ENCODE data around the gene GRAMD4.
"Not testable (repeated sequence)": the region's sequence is repeated elsewhere in the genome, so short reads cannot be mapped to it uniquely, and the experiment has no call there.

GRAMD4 gene

DNA sequence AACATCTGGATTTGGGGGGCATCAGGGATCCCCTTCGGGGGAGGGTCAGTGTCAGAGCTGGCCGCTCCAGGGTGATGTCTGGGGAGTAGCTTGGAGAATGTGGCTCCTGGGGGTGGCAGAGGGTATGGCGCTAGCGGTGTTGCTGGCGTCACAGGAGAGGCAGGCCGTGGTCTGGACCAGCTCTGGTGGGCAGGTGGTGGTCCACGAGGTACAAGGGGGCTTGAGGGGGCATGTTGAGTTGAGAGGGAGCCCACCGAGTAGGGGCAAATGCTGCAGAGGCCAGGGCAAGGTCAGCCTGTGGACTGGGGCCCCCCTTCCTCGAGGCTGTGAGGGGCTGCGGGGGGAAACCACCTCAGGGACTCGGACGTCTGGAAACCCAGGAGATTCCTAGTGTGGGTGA is 8.6 kb downstream of the GRAMD4 start:
- H3K9me3 Mint-ChIP-seq, result no peaks in the 10 kb centered on the region
- H3K4me3 Mint-ChIP-seq, result no peak overlapping the region
- H3K27me3 Mint-ChIP-seq (ENCODE audit: low read depth), result no peaks in the 10 kb centered on the region
- H3K4me1 Mint-ChIP-seq (ENCODE audit: low read depth), result no peaks in the 10 kb centered on the region
- H3K27ac Mint-ChIP-seq, result no peak overlapping the region
- no peaks in the 10 kb centered on the region for H3K36me3 Mint-ChIP-seq (ENCODE audit: low read depth)

DNA sequence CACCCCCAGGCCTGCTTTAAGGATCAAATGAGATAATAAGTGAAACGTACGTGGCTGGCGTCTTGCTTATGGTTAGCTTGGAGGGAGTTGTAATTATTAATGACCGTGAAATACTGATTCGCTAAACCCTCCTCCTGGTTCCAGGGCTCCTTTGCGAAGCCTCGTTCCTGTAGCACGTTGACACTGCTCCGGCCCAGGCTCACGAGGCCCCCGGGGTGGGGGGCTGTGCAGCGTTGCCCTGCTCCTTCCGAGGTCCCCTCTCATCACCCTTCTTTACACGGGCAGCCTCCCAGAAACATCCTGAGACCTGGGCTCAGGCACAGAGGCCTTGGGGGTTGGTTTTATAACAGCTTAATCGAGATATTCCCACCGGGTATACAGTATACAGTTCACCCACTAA is 9.1 kb downstream of the GRAMD4 start:
- Mint-ChIP-seq H3K4me3 (no peak overlapping the region), H3K27me3 (ENCODE audit: low read depth) (no peaks in the 10 kb centered on the region), H3K36me3 (ENCODE audit: low read depth) (no peaks in the 10 kb centered on the region), H3K27ac (no peak overlapping the region), H3K4me1 (ENCODE audit: low read depth) (no peaks in the 10 kb centered on the region), H3K9me3 (no peaks in the 10 kb centered on the region)

DNA sequence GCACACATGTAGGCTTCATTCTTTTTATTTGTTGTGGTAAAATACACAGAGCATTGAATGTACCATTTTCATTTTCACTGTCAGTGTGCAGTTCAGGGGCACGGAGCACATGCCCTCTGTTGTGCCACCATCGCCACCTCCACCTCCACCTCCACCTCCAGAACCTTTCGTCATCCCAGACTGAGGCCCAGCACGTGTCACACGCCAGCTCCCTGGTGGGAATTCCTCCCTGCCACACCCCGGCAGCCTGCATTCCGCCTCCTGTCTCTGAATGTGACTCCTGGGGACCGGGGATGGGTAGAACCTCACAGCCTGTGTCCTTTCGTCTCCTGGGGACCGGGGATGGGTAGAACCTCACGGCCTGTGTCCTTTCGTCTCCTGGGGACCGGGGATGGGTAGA is 10.9 kb downstream of the GRAMD4 start:
- Mint-ChIP-seq H3K4me3 (no peak overlapping the region), H3K9me3 (no peaks in the 10 kb centered on the region), H3K36me3 (ENCODE audit: low read depth) (no peaks in the 10 kb centered on the region), H3K4me1 (ENCODE audit: low read depth) (no peaks in the 10 kb centered on the region), H3K27me3 (ENCODE audit: low read depth) (no peaks in the 10 kb centered on the region), H3K27ac (no peak overlapping the region)

DNA sequence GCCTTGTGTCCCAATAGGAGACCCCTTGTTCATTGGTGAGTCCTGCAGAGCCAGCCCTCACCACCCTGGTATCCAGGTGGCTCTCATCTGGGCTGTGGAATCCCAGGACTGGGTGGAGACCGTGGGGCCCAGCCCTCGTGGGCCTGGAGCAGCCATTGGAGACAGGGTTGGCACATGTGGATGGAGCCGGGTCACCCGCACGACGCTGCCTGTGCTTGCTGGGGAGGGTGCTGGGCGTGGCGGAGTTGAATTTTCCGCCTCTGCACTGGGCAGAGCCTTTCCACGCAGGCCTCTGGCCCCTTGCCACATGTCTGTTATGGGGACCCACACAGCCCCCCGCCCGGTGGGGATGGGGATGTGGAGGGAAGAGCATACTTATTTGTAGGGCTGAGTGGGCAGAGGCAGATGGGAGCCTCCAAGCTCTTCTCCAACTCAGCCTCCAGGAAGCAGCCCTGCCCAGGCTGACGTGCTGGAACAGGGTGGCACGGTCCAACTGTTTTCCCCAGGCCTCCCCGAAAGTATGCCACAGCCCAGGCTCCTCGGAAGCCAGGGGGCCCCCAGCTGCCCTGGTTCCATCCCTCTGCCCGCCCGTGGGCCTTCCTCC is 12.6 kb downstream of the GRAMD4 start:
- Mint-ChIP-seq H3K9me3 (no peaks in the 10 kb centered on the region), H3K4me1 (ENCODE audit: low read depth) (no peaks in the 10 kb centered on the region), H3K4me3 (no peak overlapping the region), H3K27ac (no peak overlapping the region), H3K36me3 (ENCODE audit: low read depth) (no peaks in the 10 kb centered on the region), H3K27me3 (ENCODE audit: low read depth) (no peaks in the 10 kb centered on the region)

DNA sequence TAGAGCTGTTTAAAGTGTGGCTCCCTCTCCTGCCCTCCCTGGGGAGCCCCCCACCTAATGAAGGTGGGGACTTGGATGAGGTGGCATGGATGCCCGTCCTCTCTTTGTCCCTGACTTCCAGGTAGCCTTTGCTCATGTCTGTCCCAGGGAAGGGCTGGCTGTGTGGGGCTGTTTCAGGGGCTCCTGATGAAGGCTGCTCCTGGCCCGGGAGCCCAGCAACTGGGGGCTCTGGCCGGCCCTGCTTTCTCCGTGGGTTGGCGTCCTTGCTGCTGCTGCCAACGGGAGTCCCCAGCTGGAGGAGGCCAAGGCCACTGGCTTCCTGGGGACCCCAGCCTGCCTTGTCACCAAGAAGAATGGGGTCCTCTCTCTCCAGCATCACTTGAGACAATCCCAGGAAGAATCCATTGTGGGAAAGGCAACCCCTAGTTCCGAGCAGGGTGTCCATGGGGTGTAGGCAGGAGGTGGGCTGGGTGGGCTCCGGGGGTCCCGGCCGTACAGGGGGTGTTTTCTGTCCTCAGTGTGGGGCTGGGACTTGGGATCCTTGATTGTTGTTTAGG is 13.2 kb downstream of the GRAMD4 start:
- no peaks in the 10 kb centered on the region for H3K4me1 Mint-ChIP-seq (ENCODE audit: low read depth)
- H3K27ac Mint-ChIP-seq, result no peak overlapping the region
- no peaks in the 10 kb centered on the region for H3K27me3 Mint-ChIP-seq (ENCODE audit: low read depth)
- H3K4me3 Mint-ChIP-seq, result no peak overlapping the region
- H3K36me3 Mint-ChIP-seq (ENCODE audit: low read depth), result no peaks in the 10 kb centered on the region
- no peaks in the 10 kb centered on the region for H3K9me3 Mint-ChIP-seq

DNA sequence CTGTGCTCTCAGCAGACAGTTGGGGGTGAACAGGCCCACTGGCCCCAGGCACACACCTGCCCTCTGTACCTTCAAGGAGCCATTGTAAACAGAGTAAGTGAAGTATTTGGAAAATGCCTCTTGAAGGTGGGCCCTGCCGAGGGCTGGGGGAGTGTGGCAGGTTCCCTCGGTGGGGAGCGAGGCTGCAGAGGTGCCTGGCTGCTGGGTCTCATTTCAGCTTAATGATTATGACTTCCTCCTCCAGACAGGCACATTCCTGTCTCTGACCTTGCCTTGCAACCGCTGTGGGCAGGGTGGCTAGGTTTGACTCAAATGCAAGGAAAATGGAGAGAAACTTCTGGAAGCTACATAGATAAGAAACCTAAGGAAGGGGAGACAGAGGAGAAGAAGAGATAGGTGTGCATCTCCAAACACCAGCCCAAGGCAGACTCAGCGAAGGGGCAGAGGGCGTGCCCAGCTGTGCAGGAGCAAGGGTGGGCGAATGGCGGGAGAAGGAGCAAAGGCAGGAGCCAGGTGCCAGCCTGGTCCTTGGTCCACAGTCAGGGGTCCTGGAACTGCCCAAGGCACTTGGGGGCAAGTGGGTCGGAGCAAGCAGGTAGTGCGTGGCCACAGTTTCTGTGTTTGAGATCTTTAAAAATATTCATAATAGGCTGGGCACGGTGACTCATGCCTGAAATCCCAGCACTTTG is 14.0 kb downstream of the GRAMD4 start:
- no peaks in the 10 kb centered on the region for H3K27me3 Mint-ChIP-seq (ENCODE audit: low read depth)
- no peaks in the 10 kb centered on the region for H3K9me3 Mint-ChIP-seq
- H3K27ac Mint-ChIP-seq, result peak overlapping the region; percentile 61
- peaks cover 3% of the 10 kb centered on the region for H3K4me1 Mint-ChIP-seq (ENCODE audit: low read depth)
- H3K36me3 Mint-ChIP-seq (ENCODE audit: low read depth), result peaks cover 2% of the 10 kb centered on the region
- no peak overlapping the region for H3K4me3 Mint-ChIP-seq

DNA sequence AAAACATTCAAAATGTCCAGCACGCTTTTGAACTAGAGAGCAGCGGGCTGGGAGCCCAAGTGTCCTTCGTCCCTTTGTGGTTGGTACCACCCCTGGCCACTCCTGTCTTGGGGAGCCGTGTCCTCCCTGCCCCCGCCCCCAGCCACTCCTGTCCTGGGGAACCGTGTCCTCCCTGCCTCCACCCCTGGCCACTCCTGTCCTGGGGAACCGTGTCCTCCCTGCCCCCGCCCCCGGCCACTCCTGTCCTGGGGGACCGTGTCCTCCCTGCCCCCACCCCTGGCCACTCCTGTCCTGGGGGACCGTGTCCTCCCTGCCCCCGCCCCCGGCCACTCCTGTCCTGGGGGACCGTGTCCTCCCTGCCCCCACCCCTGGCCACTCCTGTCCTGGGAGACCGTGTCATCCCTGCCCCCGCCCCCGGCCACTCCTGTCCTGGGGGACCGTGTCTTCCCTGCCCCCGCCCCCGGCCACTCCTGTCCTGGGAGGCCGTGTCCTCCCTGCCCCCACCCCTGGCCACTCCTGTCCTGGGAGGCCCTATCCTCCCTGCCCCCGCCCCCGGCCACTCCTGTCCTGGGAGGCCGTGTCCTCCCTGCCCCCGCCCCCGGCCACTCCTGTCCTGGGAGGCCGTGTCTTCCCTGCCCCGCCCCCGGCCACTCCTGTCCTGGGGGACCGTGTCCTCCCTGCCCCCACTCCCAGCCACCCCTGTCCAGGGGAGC is 14.9 kb downstream of the GRAMD4 start:
- not testable (repeated sequence) for H3K27me3 Mint-ChIP-seq (ENCODE audit: low read depth); H3K36me3 Mint-ChIP-seq (ENCODE audit: low read depth); H3K4me1 Mint-ChIP-seq (ENCODE audit: low read depth); H3K9me3 Mint-ChIP-seq; H3K27ac Mint-ChIP-seq; H3K4me3 Mint-ChIP-seq

DNA sequence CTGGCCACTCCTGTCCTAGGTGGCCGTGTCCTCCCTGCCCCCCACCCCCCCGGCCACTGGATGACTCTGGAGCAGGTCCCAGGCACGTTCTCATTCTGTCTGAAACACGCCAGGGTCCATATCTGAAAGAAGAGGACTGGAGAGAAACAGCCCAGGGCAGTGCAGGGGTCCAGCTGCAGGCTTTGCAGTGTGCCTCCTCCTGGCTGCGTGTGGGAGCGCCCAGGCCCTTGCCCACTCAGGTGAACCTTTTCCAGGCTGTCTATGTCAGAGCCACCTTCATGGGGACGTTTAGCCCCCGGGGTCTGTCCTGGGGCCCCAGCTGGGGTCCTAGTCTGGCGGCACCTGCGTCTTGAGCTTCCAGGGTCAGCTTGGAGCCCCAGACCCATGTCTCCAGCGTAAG is 15.6 kb downstream of the GRAMD4 start:
- Mint-ChIP-seq H3K36me3 (ENCODE audit: low read depth) (peaks cover 2% of the 10 kb centered on the region), H3K4me1 (ENCODE audit: low read depth) (peaks cover 3% of the 10 kb centered on the region), H3K27me3 (ENCODE audit: low read depth) (no peaks in the 10 kb centered on the region), H3K9me3 (no peaks in the 10 kb centered on the region), H3K27ac (no peak overlapping the region), H3K4me3 (no peak overlapping the region)

DNA sequence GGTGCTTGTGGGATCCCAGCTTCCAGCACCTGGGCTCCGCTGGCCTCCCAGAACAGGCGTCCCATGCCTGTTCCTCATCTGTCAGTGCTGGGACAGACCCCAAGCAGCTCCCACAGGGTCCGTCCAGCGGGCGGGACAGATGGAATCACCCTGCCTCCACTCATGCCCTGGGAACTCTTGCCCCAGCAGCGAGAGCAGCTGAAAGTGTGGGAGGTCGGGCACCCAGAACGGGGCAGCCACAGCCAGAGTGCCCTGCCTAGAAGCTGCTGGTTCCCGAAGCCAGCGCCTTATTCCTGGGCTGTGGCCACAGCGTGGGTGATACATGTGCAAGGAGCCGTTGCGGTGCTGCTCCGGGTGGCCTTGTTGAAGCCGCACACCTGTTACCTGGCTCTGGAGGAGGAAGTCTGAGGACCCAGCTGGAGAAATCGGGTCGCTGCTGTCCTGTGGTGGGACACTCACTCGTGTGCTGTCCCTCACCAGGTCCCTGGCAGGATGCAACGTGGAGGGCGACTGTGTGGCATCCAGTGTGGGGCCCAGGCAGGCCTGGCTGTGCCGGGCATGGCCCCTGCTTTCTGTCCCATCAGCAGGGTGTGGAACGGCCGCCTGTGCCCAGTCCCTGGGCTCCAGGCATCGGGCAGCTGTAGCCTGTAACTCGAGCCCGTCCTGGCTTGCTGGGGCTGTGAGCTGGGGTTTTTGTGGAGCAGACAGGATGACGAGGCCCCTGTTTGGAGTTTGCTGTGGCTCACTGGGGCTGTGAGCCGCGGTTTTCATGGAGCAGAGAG is 16.2 kb downstream of the GRAMD4 start:
- Mint-ChIP-seq H3K9me3 (no peaks in the 10 kb centered on the region), H3K27ac (no peak overlapping the region), H3K4me1 (ENCODE audit: low read depth) (peaks cover 3% of the 10 kb centered on the region)

DNA sequence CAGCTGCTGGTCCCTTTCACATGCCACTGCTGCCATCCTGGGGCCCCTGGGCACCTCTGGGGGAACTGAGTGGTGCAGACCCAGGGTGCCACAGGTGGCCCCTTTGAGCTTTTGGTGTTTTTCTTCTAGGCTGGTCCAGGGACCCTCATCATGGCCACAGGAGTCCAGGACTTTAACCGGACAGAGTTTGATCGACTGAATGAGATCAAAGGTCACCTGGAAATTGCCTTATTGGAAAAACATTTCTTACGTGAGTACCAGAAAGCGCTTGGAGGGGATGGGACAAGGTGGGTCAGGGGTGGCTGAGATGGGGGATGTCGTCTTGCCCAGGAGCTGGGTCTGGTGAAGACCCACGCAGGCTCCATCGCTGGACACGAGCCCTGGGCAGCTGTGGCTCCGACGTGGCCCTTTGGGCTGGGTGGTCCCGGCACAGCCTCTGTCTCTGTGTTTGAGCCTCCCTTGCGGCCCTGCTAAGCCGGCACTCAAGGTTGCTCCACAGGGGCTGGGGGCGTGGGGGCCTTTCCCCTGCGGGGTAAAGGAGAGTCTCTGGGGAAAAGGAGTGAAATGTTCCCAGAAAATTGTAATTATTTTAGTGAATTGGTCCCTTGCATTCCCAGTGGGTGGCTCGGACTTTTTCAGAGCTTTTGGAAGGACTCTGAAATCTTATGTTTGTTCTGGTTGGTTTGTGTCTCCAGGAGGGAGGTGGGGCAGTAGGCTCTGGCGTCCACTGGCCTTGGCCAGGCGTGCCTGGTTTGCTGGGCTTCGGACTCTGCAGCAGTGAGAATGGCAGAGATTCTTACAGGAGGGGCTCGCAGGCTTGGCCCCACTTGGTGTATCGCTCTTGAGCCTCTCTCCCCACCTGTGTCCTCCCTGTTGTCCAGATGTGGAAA is 17.8 kb downstream of the GRAMD4 start:
- no peak overlapping the region for H3K4me3 Mint-ChIP-seq
- peaks cover 3% of the 10 kb centered on the region for H3K4me1 Mint-ChIP-seq (ENCODE audit: low read depth)
- H3K36me3 Mint-ChIP-seq (ENCODE audit: low read depth), result peaks cover 6% of the 10 kb centered on the region
- no peaks in the 10 kb centered on the region for H3K27me3 Mint-ChIP-seq (ENCODE audit: low read depth)
- H3K9me3 Mint-ChIP-seq, result peaks cover 3% of the 10 kb centered on the region
- no peak overlapping the region for H3K27ac Mint-ChIP-seq

More for the DNA sequence above, 16.2 kb downstream of the GRAMD4 start:
- Mint-ChIP-seq H3K36me3 (ENCODE audit: low read depth) (peaks cover 2% of the 10 kb centered on the region), H3K4me3 (no peak overlapping the region), H3K27me3 (ENCODE audit: low read depth) (no peaks in the 10 kb centered on the region)

DNA sequence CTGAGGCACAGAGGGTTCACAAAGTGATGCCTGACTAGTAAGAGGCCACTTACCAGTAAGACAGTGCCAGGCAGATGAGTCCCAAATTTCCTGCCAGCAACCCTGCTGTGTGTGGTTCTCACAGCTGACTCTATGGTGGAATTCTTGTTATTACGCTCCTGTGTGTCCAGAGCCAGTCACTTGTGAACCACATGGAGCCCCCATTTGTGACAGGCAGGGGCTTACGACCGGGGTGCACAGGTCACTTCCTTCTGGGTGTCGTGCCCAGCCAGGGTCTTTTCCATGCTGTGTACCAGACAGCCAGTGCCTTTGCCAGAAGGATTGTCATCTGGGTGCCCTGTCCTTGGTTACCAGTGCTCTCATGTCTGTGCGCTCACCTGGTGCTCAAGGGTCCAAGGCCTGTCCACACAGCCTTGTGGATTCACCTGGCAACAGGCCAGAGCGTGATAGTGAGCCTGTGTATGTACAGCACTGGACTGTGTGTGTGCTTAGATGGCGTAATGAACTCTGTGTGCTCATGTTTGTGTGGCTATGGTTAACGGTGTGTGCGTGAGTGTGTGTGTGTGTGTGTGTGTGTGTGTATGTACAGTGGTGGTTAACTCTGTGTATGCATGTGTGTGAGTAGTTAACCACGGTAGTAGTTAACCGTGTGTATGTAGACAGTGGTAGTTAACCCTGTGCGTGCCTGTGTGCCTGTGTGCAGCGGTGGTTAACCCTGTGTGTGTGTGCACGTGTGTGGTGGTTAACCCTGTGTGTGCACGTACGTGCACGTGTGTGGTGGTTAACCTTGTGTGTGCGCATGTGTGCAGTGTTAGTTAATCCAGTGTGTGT is 18.6 kb downstream of the GRAMD4 start:
- Mint-ChIP-seq H3K4me1 (ENCODE audit: low read depth) (peaks cover 7% of the 10 kb centered on the region), H3K36me3 (ENCODE audit: low read depth) (peaks cover 12% of the 10 kb centered on the region), H3K27ac (peak overlapping the region; percentile 8), H3K27me3 (ENCODE audit: low read depth) (no peaks in the 10 kb centered on the region), H3K4me3 (no peak overlapping the region), H3K9me3 (peaks cover 9% of the 10 kb centered on the region)

DNA sequence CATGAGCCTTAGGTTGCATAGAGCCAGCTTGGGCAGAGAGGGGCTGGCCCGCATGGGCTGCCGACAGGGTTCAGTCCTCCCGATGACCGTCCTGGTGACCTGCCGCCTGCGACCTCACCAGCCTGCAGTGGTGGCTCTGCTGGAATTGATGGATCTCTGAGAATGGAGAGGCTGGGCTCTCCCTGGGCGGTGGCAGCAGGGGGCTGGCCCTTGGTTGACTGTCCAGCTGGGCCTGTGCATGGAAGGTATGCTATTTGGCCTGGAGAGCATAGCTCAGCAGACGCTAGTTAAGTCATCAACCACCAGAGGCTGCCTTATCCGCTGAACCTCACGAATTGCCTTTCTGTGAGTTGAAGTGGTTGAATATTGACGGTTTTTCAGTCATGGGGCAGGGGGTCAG is 19.7 kb downstream of the GRAMD4 start:
- Mint-ChIP-seq H3K27ac (no peak overlapping the region), H3K4me3 (no peak overlapping the region), H3K9me3 (peaks cover 9% of the 10 kb centered on the region), H3K27me3 (ENCODE audit: low read depth) (no peaks in the 10 kb centered on the region), H3K36me3 (ENCODE audit: low read depth) (peaks cover 18% of the 10 kb centered on the region), H3K4me1 (ENCODE audit: low read depth) (peaks cover 8% of the 10 kb centered on the region)
